ENCODE data around the gene CPNE1.
"Not testable (repeated sequence)": the region's sequence is repeated elsewhere in the genome, so short reads cannot be mapped to it uniquely, and the experiment has no call there.

- TF ChIP-seq POLR2A, CTCF (IDR thresholded peaks at IDR 0.05): not testable (repeated sequence)
Measured at GRCh38 chr20:35705894-35706293, 41.2 kb upstream of the CPNE1 start.
